CD4-positive, alpha-beta T cell treated with Interleukin-12 subunit alpha and Interleukin-12 subunit beta, for 1 hour (primary cell): ENCODE results near the gene PYDC1.
"Not testable (repeated sequence)": the region's sequence is repeated elsewhere in the genome, so short reads cannot be mapped to it uniquely, and the experiment has no call there.

Source experiments
- DNase-seq: peaks from one replicate; pipeline ENCODE4 v3.0.0-alpha.2; 2020

Gene PYDC1

GRCh38 chr16:31177136-31177535 lies 39.8 kb downstream of the PYDC1 start:
- peak; percentile 59 for DNase-seq

DNA sequence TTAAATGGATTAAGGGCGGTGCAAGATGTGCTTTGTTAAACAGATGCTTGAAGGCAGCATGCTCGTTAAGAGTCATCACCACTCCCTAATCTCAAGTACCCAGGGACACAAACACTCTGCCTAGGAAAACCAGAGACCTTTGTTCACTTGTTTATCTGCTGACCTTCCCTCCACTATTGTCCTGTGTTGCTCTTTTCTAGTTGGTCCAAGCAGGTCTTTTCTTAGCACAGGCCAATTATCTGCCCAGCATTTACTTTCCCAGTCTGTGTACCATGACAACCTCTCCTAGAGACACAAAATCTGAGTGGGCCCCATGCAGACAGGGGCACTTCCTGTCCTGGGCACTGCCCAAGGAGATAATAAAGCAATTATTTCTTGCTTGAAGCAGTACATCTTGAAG lies 46.9 kb downstream of the PYDC1 start:
- not testable (repeated sequence) for DNase-seq

DNA sequence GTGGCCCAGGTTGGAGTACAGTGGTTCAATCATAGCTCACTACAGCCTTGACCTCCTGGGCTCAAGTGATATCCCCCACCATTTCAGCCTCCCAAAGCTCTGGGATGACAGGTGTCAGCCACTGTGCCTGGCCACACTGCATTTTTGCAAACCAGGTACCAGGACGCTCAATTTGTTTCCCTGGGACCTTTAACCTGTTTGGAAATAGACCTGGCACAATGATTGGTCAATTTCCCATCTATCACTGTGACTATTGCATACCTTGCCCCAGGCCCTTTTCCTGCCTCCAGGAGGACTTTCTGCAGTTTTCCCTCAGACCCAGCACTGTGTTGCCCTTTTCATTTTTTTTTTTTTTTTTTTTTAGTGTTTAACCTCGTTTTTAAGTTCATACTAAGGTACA lies 48.1 kb downstream of the PYDC1 start:
- DNase-seq, result no peak

GRCh38 chr16:31167315-31167714 lies 49.6 kb downstream of the PYDC1 start:
- DNase-seq, result no peak
